ENCODE data around the gene CAVIN3.

CAVIN3 gene

GRCh38 chr11:6320411-6321155 is at the start of gene CAVIN3:
CAVIN3 (minus strand) TSS chr11:6320501; CDS start chr11:6320476, 25 bp downstream.
- H3K4me1 ChIP-seq = peaks cover 0 to 56% (median 32%) of the 10 kb centered on the region in 4 donors
- intact Hi-C loops (cut with DNase I; ENCODE audit: low total_unique reads) = loop anchor here (5.0 kb wide), 1 partner anchor 37 kb away; no protein-coding TSS in a partner anchor

GRCh38 chr11:6365659-6366058 is 45.4 kb upstream of the CAVIN3 start:
- TF ChIP-seq CTCF (IDR thresholded peaks at IDR 0.05) = no peak
- H3K4me3 ChIP-seq = no peak overlapping the region
- H3K36me3 ChIP-seq = no peaks in the 10 kb centered on the region
- peaks cover 0 to 21% (median 17%) of the 10 kb centered on the region in 4 donors for H3K4me1 ChIP-seq
- H3K27me3 ChIP-seq = no peaks in the 10 kb centered on the region
- no peak overlapping the region for H3K27ac ChIP-seq
- DNase-seq = no peak
- no peaks in the 10 kb centered on the region for H3K9me3 ChIP-seq
- intact Hi-C loops (cut with DNase I; ENCODE audit: low total_unique reads) = no loop called here

More at GRCh38 chr11:6320411-6321155, at the start of gene CAVIN3:
- peak within 1 kb of the TSS; percentile 65 to 81 for H3K4me3 ChIP-seq
- H3K36me3 ChIP-seq = no peaks in the 10 kb centered on the region
- TF ChIP-seq CTCF (IDR thresholded peaks at IDR 0.05) = no peak
- peak within 1 kb of the TSS; percentile 100 for H3K27ac ChIP-seq
- no peaks in the 10 kb centered on the region for H3K9me3 ChIP-seq
- peak; percentile 90 to 95 for DNase-seq
- no peaks in the 10 kb centered on the region for H3K27me3 ChIP-seq

- Histone ChIP-seq H3K27ac (peak overlapping the region; percentile 66 to 83), H3K36me3 (no peaks in the 10 kb centered on the region), H3K9me3 (no peaks in the 10 kb centered on the region), H3K27me3 (no peaks in the 10 kb centered on the region), H3K4me1 (peaks cover 0 to 32% (median 18%) of the 10 kb centered on the region in 4 donors), H3K4me3 (peak overlapping the region in 1 of 2 donors; percentile 3)
- intact Hi-C loops (cut with DNase I; ENCODE audit: low total_unique reads) = loop anchor here (5.0 kb wide), 2 partner anchors 66 to 111 kb away; no protein-coding TSS in a partner anchor
- peak; percentile 85 to 90 for DNase-seq
- peak; percentile 87 to 90 for TF ChIP-seq CTCF (IDR thresholded peaks at IDR 0.05)
Measured at GRCh38 chr11:6362873-6363678, 42.8 kb upstream of the CAVIN3 start.

- intact Hi-C loops (cut with DNase I; ENCODE audit: low total_unique reads) = loop anchor here (5.0 kb wide), 2 partner anchors 65 to 110 kb away; no protein-coding TSS in a partner anchor
Measured at GRCh38 chr11:6362185-6362872, 42.0 kb upstream of the CAVIN3 start.

More at GRCh38 chr11:6362185-6362872, 42.0 kb upstream of the CAVIN3 start:
- no peaks in the 10 kb centered on the region for H3K9me3 ChIP-seq
- no peaks in the 10 kb centered on the region for H3K36me3 ChIP-seq
- H3K4me3 ChIP-seq = peak overlapping the region in 1 of 2 donors; percentile 3
- TF ChIP-seq CTCF (IDR thresholded peaks at IDR 0.05) = no peak
- no peaks in the 10 kb centered on the region for H3K27me3 ChIP-seq
- DNase-seq = peak; percentile 66 to 91
- H3K4me1 ChIP-seq = peaks cover 0 to 39% (median 24%) of the 10 kb centered on the region in 4 donors
- H3K27ac ChIP-seq = peak overlapping the region; percentile 66 to 83

Measured in tibial artery (tissue), 4 donors.